GM10248 (cell line): ENCODE measurements around the gene FOXK1.

Source experiments
- CTCF ChIA-PET: fragments of 300-600 bp; sonication (Branson Sonifier 250); formaldehyde crosslinking; extraction: SDS; loops from one replicate; lab custom pipeline; 2021; ENCODE audit warnings: antibody characterized with exemption; lab: Yijun Ruan, JAX
- POLR2A ChIA-PET: fragments of 350-650 bp; sonication (Branson Sonifier 250); formaldehyde crosslinking; extraction: SDS; loops from one replicate; lab custom pipeline; 2020; ENCODE audit warnings: antibody characterized with exemption; lab: Yijun Ruan, JAX
- DNase-seq: peaks from one replicate; pipeline ENCODE4 v3.0.0; 2012; ENCODE audit errors: extremely low spot score
- CTCF ChIP-seq: IDR thresholded peaks from 2 replicates; pipeline ENCODE4 v1.5.1; 2012; ENCODE audit warnings: mild to moderate bottlenecking, low read depth; ENCODE audit errors: extremely low read depth, missing control alignments, control extremely low read depth

FOXK1 gene

DNA sequence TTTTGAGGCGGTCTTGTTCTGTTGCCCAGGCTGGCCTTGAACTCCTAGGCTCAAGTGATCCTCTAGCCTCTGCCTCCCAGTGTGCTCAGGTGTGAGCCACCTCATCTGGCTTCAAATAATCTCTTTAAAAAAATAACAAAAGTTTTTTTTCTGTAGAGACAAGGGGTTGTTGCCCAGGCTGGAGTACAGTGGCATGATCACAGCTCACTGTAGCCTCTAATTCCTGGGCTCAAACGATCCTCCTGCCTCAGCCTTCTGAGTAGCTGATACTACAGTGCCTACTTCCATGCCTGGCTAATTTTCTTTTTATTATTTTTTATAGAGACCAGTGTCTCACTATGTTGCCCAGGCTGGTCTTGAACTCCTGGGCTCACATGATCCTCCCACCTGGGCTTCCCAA, 11.7 kb downstream of the FOXK1 start:
- DNase-seq, result no peak
- TF ChIP-seq CTCF, result no peak
- ChIA-PET CTCF (no interaction called here), POLR2A (no interaction called here)

GRCh38 chr7:4694305-4694704, 12.2 kb downstream of the FOXK1 start:
- POLR2A ChIA-PET, result no interaction called here
- CTCF ChIA-PET, result no interaction called here
- DNase-seq, result no peak
- no peak for TF ChIP-seq CTCF

DNA sequence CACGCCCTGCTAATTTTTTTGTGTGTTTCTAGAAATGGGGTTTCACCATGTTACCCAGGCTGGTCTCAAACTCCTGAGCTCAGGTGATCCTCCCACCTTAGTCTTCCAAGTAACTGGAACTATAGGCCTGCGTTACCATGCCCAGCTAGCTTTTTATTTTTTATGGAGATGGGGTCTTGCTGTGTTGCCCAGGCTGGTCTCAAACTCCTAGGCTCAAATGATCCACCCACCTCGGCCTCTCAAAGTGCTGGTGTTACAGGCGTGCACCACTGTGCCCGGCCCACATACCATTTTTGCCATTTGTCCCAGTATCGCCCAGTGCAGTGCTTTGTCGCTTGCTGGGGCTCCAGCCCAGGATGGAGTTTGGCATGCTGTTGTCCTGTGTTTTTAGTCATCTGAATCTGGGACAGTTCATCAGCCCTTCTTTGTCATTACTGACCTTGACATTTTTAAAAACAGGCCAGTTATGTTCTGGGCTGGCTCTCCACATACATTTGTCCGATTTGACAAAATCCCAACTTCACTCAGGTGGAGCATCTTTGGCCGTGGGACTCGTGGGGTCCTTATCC, 16.7 kb downstream of the FOXK1 start:
- CTCF ChIA-PET, result interaction anchor here (2.7 kb wide), 1 partner anchor 12 kb away, joined by 8 read pairs; no protein-coding TSS in a partner anchor
- DNase-seq, result no peak
- TF ChIP-seq CTCF, result no peak
- POLR2A ChIA-PET, result no interaction called here

- TF ChIP-seq CTCF, result no peak
- no peak for DNase-seq
- CTCF ChIA-PET, result interaction anchor here (0.7 to 3.4 kb wide), 7 partner anchors 8 to 19 kb away, joined by 3 to 15 read pairs (median 7); no protein-coding TSS in a partner anchor
Observed at GRCh38 chr7:4699841-4700240, 17.7 kb downstream of the FOXK1 start.

DNA sequence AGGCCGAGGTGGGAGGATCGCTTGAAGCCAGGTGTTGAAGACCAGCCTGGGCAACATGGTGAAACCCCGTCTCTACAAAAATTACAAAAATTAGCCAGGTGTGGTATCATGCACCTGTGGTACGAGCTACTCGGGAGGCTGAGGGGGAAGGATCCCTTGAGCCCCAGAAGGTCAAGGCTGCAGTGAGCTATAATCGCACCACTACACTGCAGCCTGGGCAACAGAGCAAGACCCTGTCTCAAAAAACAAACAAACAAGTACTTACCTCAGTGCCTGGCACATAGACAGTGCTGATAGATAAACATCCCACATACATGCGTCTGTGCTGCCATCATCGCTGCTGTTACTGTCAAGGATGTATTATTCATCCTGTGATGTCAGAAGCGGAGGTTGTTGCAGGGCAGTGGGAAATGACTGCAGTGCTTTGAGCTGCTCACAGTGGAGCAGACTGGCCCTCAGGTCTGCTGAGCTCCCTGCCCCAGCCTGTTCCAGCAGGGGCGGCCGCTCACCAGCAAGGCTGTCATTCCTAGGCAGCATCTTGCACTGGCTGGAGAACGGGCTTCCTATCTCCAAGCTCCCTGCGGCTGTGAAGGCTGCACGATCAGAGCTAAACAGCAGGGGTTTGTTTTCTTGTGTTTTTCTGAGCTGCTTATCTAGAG, 18.6 kb downstream of the FOXK1 start:
- POLR2A ChIA-PET, result no interaction called here
- DNase-seq, result no peak
- TF ChIP-seq CTCF, result no peak
- CTCF ChIA-PET, result interaction anchor here (0.9 to 3.4 kb wide), 6 partner anchors 9 to 89 kb away, joined by 3 to 15 read pairs (median 8); no protein-coding TSS in a partner anchor

More at GRCh38 chr7:4699841-4700240, 17.7 kb downstream of the FOXK1 start:
- POLR2A ChIA-PET, result no interaction called here

- POLR2A ChIA-PET, result no interaction called here
- CTCF ChIA-PET, result interaction anchor here (1.5 to 3.4 kb wide), 2 partner anchors 9 to 18 kb away, joined by 4 to 15 read pairs; no protein-coding TSS in a partner anchor
- TF ChIP-seq CTCF, result no peak
- DNase-seq, result no peak
Observed at GRCh38 chr7:4702961-4703512, 20.9 kb downstream of the FOXK1 start.
